ENCODE results near the gene HSPBP1. TPM values are rescaled to one million over a fixed set of nuclear protein-coding genes. Genes with fewer than 3 reads are reported as not detected.

HSPBP1 gene
- total and polyA plus RNA-seq, 4 donors: 9.4 to 31.6 (median 13.5) TPM

DNA sequence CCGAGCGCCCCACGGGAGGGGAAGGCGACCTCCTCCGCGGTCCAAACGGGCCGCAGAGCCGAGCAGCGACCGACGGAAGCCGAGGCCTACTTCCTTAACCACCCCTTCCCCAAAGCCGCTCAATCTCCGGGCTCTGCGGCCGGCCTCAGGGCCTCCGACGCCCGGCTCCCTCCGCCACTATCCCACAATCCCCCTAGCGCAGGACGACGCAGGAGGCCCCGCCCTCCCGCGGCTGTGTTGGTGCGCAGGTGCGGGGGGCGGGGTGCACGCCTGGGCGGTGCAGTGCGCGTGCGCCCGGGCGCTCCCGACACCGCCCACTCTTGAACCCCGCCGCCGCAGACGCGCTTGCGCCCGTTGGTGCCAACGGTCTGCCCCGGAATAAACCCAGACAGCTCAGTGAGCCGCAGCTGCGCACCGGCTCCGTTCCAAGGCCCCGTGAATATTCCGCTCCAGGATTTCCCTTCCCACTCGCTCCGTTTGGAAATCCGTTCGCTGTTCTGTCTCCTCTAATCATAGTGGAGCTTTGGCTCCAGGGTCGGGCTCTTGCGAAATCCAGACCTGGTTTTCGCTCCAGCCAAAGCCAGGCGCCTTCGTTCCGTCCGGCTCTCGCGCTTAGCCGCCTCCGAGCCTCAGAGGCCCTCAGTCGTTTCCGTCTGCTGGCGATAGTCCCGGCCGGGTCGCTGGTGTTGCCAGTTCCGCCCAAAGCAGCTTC, 20.9 kb downstream of the HSPBP1 start, which contains the start of gene PPP6R1 (continued):
- TF ChIP-seq, protein P1, sequence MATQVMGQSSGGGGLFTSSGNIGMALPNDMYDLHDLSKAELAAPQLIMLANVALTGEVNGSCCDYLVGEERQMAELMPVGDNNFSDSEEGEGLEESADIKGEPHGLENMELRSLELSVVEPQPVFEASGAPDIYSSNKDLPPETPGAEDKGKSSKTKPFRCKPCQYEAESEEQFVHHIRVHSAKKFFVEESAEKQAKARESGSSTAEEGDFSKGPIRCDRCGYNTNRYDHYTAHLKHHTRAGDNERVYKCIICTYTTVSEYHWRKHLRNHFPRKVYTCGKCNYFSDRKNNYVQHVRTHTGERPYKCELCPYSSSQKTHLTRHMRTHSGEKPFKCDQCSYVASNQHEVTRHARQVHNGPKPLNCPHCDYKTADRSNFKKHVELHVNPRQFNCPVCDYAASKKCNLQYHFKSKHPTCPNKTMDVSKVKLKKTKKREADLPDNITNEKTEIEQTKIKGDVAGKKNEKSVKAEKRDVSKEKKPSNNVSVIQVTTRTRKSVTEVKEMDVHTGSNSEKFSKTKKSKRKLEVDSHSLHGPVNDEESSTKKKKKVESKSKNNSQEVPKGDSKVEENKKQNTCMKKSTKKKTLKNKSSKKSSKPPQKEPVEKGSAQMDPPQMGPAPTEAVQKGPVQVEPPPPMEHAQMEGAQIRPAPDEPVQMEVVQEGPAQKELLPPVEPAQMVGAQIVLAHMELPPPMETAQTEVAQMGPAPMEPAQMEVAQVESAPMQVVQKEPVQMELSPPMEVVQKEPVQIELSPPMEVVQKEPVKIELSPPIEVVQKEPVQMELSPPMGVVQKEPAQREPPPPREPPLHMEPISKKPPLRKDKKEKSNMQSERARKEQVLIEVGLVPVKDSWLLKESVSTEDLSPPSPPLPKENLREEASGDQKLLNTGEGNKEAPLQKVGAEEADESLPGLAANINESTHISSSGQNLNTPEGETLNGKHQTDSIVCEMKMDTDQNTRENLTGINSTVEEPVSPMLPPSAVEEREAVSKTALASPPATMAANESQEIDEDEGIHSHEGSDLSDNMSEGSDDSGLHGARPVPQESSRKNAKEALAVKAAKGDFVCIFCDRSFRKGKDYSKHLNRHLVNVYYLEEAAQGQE (IDR thresholded peaks at IDR 0.05): peak; percentile 93
- TF ChIP-seq HNF4G (IDR thresholded peaks at IDR 0.05) (no peak), YY1 (IDR thresholded peaks at IDR 0.05) (peak; percentile 93)

DNA sequence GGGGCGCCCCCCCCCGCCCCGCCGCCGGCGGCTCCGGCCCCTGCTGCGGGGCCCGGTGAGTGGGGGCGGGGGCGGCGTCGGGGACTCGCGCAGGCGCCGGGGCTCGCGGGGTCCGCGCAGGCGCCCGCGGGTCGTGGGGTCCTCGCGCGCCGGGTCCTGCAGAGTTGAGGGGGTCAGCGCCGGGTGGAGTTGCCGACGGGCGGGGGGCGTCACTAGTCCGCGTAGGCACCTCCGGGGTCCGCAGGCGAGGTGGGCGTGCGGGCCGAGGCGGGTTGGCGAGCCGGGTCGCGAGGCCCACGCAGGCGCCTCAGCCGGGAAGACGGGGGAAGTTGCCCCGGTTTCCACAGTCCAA, 21.5 kb downstream of the HSPBP1 start:
- WGBS: 1% methylated on average over 53 of the region's 53 CpGs
- H3K36me3 ChIP-seq (ENCODE audit: control insufficient read depth in 4 of 4, insufficient read depth in 3 of 4, low read depth in 1 of 4, low read length in 3 of 4): peaks cover 0 to 3% (median 0%) of the 10 kb centered on the region in 4 donors
- peak; percentile 52 for DNase-seq (ENCODE audit: low spot score)
- H3K9ac ChIP-seq (ENCODE audit: low read depth in 1 of 2, low read length in 2 of 2): peak overlapping the region; percentile 91 to 96
- H3K4me1 ChIP-seq (ENCODE audit: control insufficient read depth in 4 of 4, insufficient read depth in 4 of 4, low read length in 3 of 4): peaks cover 2 to 48% (median 33%) of the 10 kb centered on the region in 4 donors
- no peaks in the 10 kb centered on the region for H3K27me3 ChIP-seq (ENCODE audit: control insufficient read depth in 4 of 4, insufficient read depth in 4 of 4, low read length in 3 of 4)
- TF ChIP-seq NR2F2 (IDR thresholded peaks at IDR 0.05): no peak
- TF ChIP-seq, protein P2, sequence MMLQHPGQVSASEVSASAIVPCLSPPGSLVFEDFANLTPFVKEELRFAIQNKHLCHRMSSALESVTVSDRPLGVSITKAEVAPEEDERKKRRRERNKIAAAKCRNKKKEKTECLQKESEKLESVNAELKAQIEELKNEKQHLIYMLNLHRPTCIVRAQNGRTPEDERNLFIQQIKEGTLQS (IDR thresholded peaks at IDR 0.05): no peak
- H3K9me3 ChIP-seq (ENCODE audit: control insufficient read depth in 4 of 4, low read length in 3 of 4): no peaks in the 10 kb centered on the region
- peak overlapping the region; percentile 71 to 95 for H3K27ac ChIP-seq (ENCODE audit: low read depth in 1 of 2, low read length in 2 of 2)
- peak overlapping the region; percentile 81 to 95 (median 91) for H3K4me3 ChIP-seq (ENCODE audit: low read depth in 1 of 3, low read length in 3 of 3)

DNA sequence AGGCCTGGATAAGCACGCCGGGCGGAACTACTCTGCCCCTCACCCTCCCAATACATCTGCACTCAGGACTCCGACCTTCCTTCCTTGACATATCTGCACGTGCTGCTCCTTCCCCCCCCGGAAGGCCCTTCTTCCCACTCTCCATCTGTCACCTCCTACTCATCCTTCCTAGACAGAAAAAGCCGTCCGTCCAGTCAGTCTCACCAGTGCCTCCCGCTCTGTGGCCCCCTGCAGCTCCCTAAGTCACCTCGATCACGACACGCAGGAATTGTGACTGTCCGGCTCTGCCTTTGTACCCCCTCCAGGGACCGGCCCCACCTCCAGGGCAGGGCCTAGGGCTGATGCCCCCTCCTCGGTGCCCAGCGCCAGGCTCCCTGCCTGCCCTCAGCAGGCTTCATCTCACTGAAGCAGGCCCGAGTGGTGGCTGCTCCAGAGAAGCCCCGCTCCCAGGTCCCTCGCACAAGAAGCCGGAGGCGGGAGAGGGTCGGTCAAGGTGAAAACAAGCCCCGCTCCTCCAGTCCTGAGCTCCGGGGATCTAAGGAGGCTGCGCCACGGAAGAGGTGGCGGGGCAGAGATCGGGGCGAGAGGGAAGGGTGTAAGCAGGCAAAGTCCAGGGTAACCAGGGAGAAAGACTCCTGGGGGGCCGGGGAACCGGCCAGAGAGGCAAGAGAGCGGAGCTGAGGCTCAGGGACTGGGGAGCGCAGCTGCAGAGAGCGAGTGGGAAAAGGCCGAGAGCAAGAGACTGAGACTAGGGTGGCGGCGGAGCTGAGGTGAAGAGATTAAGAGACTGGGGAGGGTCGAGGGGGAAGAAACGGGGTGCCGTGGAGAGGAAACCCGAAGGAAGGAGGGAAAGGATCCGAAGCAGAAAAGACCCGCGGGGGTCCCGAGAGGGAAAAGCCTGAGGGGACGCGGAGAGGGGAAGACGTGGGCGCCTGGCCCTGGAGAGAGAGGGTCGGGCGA, 22.2 kb downstream of the HSPBP1 start:
- peaks cover 2 to 54% (median 34%) of the 10 kb centered on the region in 4 donors for H3K4me1 ChIP-seq (ENCODE audit: control insufficient read depth in 4 of 4, insufficient read depth in 4 of 4, low read length in 3 of 4)
- H3K9ac ChIP-seq (ENCODE audit: low read depth in 1 of 2, low read length in 2 of 2): peak overlapping the region; percentile 77 to 96
- H3K9me3 ChIP-seq (ENCODE audit: control insufficient read depth in 4 of 4, low read length in 3 of 4): no peaks in the 10 kb centered on the region
- H3K36me3 ChIP-seq (ENCODE audit: control insufficient read depth in 4 of 4, insufficient read depth in 3 of 4, low read depth in 1 of 4, low read length in 3 of 4): peaks cover 0 to 3% (median 0%) of the 10 kb centered on the region in 4 donors
- no peak for DNase-seq (ENCODE audit: low spot score)
- H3K27me3 ChIP-seq (ENCODE audit: control insufficient read depth in 4 of 4, insufficient read depth in 4 of 4, low read length in 3 of 4): no peaks in the 10 kb centered on the region
- peak overlapping the region; percentile 48 to 78 for H3K27ac ChIP-seq (ENCODE audit: low read depth in 1 of 2, low read length in 2 of 2)
- TF ChIP-seq TAF1 (conservative IDR thresholded peaks at IDR 0.05): no peak
- TF ChIP-seq FOXA1 (IDR thresholded peaks at IDR 0.05): no peak
- TF ChIP-seq HNF4A (conservative IDR thresholded peaks at IDR 0.05): peak; percentile 36 to 41
- H3K4me3 ChIP-seq (ENCODE audit: low read depth in 1 of 3, low read length in 3 of 3): peak overlapping the region; percentile 72 to 95 (median 91)
- 4% methylated on average over 51 of the region's 51 CpGs for WGBS
